ENCODE results near the gene LRP1. TPM values are rescaled to one million over a fixed set of nuclear protein-coding genes. Genes with fewer than 3 reads are reported as not detected.

The LRP1 gene
- total RNA-seq, 1 experiment from 2014 or later, result 0.56 TPM

DNA sequence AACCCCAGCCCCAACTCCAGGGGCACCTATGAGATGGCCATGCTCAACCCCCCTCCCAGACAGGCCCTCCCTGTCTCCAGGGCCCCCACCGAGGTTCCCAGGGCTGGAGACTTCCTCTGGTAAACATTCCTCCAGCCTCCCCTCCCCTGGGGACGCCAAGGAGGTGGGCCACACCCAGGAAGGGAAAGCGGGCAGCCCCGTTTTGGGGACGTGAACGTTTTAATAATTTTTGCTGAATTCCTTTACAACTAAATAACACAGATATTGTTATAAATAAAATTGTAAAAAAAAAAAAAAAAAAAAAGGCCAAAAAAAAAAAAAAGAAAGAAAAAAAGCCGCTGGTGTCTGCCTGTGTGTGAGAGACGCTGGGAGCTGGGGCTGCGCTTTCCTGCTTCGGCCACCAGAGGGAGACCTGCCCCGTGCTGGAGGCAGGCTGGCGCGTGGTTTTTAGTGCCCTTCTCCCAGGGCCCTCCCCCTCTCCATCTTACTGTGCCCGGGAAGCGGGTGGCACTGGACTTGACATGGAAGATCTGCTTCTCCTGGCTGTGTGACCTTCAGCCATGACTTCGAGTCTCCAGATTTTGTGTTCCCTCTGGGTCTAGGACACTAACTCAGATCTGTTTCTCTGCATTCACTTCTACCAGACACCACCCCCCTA, 84.9 kb downstream of the LRP1 start:
- H3K9me2 ChIP-seq (replicated peaks; ENCODE audit: insufficient read depth, low read length), result no peaks in the 10 kb centered on the region
- H3K36me3 ChIP-seq (ENCODE audit: insufficient read depth, low read length), result no peaks in the 10 kb centered on the region
- H4K20me1 ChIP-seq (ENCODE audit: insufficient read depth, low read depth, low read length), result peaks cover 6% of the 10 kb centered on the region; the same call in 1 of the 2 replicates
- peaks cover 59% of the 10 kb centered on the region for H3K4me1 ChIP-seq (ENCODE audit: low read length)
- no peak overlapping the region for H3K27ac ChIP-seq (ENCODE audit: low read length)
- no peaks in the 10 kb centered on the region for H3K79me2 ChIP-seq (ENCODE audit: low read length)
- peak; percentile 92 for DNase-seq
- peak overlapping the region; percentile 29 for H3K4me2 ChIP-seq (ENCODE audit: low read depth, low read length, poor library complexity, severe bottlenecking)
- H3K4me3 ChIP-seq (ENCODE audit: low read length), result no peak overlapping the region
- no peaks in the 10 kb centered on the region for H3K9me3 ChIP-seq (ENCODE audit: low read length)
- no peak overlapping the region for H2AFZ ChIP-seq (ENCODE audit: low read length)
- no peaks in the 10 kb centered on the region; the same call in 1 of the 2 replicates for H3K27me3 ChIP-seq (ENCODE audit: low read length)
- H3K9ac ChIP-seq (ENCODE audit: low read length), result peak overlapping the region; percentile 24; the same call in 1 of the 2 replicates

DNA sequence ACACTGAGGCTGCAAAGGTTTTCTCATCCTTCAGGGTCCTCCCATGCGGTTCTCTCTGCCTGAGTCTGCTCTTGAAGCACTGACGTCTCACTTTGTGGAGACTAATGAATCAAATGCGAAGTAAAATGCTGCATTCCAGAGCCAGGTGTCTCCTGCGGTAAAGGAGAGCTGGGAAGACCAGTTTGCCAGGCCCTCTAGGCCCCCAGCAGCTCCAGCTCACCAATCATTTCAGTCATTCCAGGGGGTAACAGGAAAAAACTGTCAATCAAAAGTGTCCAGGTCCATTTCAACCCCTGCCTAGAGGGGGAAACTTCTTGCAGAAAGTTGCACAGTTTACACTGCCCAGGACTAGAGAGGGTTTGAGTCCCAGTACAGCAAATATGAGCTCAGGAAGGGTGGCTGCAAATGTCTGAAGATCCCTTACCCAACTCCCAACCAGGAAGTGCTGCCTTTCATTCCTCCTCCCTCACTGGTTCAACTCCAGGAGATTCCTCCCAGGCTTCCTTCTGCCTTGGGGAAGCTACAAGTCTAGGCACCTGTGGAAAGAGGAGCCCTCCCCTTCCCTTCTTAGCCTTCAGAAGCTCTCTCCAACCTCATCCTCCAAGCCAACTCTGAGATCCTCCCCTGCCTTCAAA, 85.6 kb downstream of the LRP1 start:
- peaks cover 64% of the 10 kb centered on the region for H3K4me1 ChIP-seq (ENCODE audit: low read length)
- peak overlapping the region; percentile 29 for H3K4me2 ChIP-seq (ENCODE audit: low read depth, low read length, poor library complexity, severe bottlenecking)
- H3K9me2 ChIP-seq (replicated peaks; ENCODE audit: insufficient read depth, low read length), result no peaks in the 10 kb centered on the region
- H2AFZ ChIP-seq (ENCODE audit: low read length), result no peak overlapping the region
- no peak overlapping the region for H3K27ac ChIP-seq (ENCODE audit: low read length)
- DNase-seq, result no peak
- no peaks in the 10 kb centered on the region; the same call in 1 of the 2 replicates for H3K27me3 ChIP-seq (ENCODE audit: low read length)
- peak overlapping the region; percentile 24; the same call in 1 of the 2 replicates for H3K9ac ChIP-seq (ENCODE audit: low read length)
- no peaks in the 10 kb centered on the region for H3K79me2 ChIP-seq (ENCODE audit: low read length)
- peaks cover 10% of the 10 kb centered on the region; the same call in 1 of the 2 replicates for H4K20me1 ChIP-seq (ENCODE audit: insufficient read depth, low read depth, low read length)
- H3K36me3 ChIP-seq (ENCODE audit: insufficient read depth, low read length), result no peaks in the 10 kb centered on the region
- no peak overlapping the region for H3K4me3 ChIP-seq (ENCODE audit: low read length)
- no peaks in the 10 kb centered on the region for H3K9me3 ChIP-seq (ENCODE audit: low read length)

DNA sequence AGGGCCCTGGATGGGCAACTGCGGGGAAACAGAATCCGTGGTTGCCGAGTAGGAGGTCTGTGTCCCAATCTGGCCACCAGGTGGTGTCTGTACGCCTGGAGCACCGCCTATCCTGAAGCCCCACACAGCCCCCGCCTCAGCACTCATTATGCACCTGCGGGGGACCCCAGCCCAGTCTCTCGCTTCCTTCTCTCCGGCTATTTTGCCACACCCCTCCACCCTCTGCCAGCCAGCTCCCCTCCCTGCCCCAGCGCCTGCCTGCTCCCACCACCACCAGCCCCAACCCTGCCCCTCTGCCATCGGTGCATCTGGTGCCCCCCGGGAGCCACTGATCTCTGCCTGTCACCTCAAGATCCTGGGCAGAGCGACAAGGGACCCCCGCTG, 86.1 kb downstream of the LRP1 start:
- no peak overlapping the region for H3K27ac ChIP-seq (ENCODE audit: low read length)
- no peak overlapping the region for H3K4me2 ChIP-seq (ENCODE audit: low read depth, low read length, poor library complexity, severe bottlenecking)
- H3K4me3 ChIP-seq (ENCODE audit: low read length), result no peak overlapping the region
- H3K4me1 ChIP-seq (ENCODE audit: low read length), result peaks cover 64% of the 10 kb centered on the region
- H3K79me2 ChIP-seq (ENCODE audit: low read length), result no peaks in the 10 kb centered on the region
- H3K9me2 ChIP-seq (replicated peaks; ENCODE audit: insufficient read depth, low read length), result no peaks in the 10 kb centered on the region
- H4K20me1 ChIP-seq (ENCODE audit: insufficient read depth, low read depth, low read length), result peaks cover 10% of the 10 kb centered on the region; the same call in 1 of the 2 replicates
- 0 out of 2 replicates have a peak overlapping the region, but pooled peaks have one; percentile 11 for H3K9ac ChIP-seq (ENCODE audit: low read length)
- H3K9me3 ChIP-seq (ENCODE audit: low read length), result no peaks in the 10 kb centered on the region
- H3K27me3 ChIP-seq (ENCODE audit: low read length), result no peaks in the 10 kb centered on the region; the same call in 1 of the 2 replicates
- no peak overlapping the region for H2AFZ ChIP-seq (ENCODE audit: low read length)
- DNase-seq, result peak; percentile 89
- no peaks in the 10 kb centered on the region for H3K36me3 ChIP-seq (ENCODE audit: insufficient read depth, low read length)

DNA sequence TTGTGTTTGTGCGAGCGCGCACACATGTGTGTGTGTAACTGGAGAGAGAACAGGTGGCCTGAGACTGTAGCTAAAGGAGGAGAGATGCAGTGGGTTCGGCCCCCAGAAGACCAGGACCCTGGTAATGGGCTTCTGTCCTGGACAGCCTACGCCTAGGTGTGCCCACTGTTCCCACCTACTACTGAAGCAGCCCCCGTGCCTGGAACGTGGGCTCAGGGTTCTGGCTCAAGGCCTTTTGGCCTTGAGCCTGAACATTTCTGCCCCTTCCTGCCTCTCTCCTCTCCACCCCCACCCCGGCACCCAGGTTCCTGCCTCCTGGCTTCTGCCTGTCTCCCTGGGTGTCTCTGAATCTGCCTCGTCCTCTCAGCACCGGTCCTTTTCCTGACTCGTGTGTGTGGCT, 86.8 kb downstream of the LRP1 start:
- Histone ChIP-seq H4K20me1 (ENCODE audit: insufficient read depth, low read depth, low read length) (peaks cover 10% of the 10 kb centered on the region; the same call in 1 of the 2 replicates), H3K79me2 (ENCODE audit: low read length) (no peaks in the 10 kb centered on the region), H3K4me2 (ENCODE audit: low read depth, low read length, poor library complexity, severe bottlenecking) (no peak overlapping the region), H3K9me3 (ENCODE audit: low read length) (no peaks in the 10 kb centered on the region), H3K9me2 (replicated peaks; ENCODE audit: insufficient read depth, low read length) (no peaks in the 10 kb centered on the region), H3K4me1 (ENCODE audit: low read length) (peaks cover 64% of the 10 kb centered on the region), H3K4me3 (ENCODE audit: low read length) (no peak overlapping the region), H3K36me3 (ENCODE audit: insufficient read depth, low read length) (no peaks in the 10 kb centered on the region), H3K27ac (ENCODE audit: low read length) (no peak overlapping the region), H3K9ac (ENCODE audit: low read length) (no peak overlapping the region), H2AFZ (ENCODE audit: low read length) (no peak overlapping the region), H3K27me3 (ENCODE audit: low read length) (no peaks in the 10 kb centered on the region; the same call in 1 of the 2 replicates)
- no peak for DNase-seq

DNA sequence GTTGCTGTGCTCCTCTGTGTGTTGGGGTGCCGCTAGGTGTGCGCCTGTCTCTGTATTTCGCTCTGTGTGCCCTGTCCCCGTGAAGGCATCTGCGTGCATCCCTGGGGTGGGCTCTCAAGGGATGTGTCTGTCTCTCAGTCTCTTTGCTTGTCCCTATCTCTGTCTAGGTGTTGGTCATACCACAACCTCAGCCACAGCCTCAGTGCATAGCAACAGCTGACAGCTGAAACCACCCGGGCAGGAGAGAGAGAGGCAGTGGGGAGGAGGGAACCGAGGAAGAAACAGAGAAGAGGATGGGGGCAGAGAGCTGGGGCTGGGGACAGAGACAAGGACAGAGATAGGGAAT, 87.4 kb downstream of the LRP1 start:
- no peaks in the 10 kb centered on the region for H3K79me2 ChIP-seq (ENCODE audit: low read length)
- peak overlapping the region; percentile 59; the same call in 1 of the 2 replicates for H3K4me3 ChIP-seq (ENCODE audit: low read length)
- peak overlapping the region; percentile 70 for H3K4me2 ChIP-seq (ENCODE audit: low read depth, low read length, poor library complexity, severe bottlenecking)
- H3K9me3 ChIP-seq (ENCODE audit: low read length), result no peaks in the 10 kb centered on the region
- H3K27ac ChIP-seq (ENCODE audit: low read length), result no peak overlapping the region
- peaks cover 10% of the 10 kb centered on the region; the same call in 1 of the 2 replicates for H4K20me1 ChIP-seq (ENCODE audit: insufficient read depth, low read depth, low read length)
- H2AFZ ChIP-seq (ENCODE audit: low read length), result no peak overlapping the region
- peaks cover 63% of the 10 kb centered on the region for H3K4me1 ChIP-seq (ENCODE audit: low read length)
- peak; percentile 67 for DNase-seq
- peak overlapping the region; percentile 42 for H3K9ac ChIP-seq (ENCODE audit: low read length)
- H3K27me3 ChIP-seq (ENCODE audit: low read length), result no peaks in the 10 kb centered on the region; the same call in 1 of the 2 replicates
- no peaks in the 10 kb centered on the region for H3K36me3 ChIP-seq (ENCODE audit: insufficient read depth, low read length)
- no peaks in the 10 kb centered on the region for H3K9me2 ChIP-seq (replicated peaks; ENCODE audit: insufficient read depth, low read length)

DNA sequence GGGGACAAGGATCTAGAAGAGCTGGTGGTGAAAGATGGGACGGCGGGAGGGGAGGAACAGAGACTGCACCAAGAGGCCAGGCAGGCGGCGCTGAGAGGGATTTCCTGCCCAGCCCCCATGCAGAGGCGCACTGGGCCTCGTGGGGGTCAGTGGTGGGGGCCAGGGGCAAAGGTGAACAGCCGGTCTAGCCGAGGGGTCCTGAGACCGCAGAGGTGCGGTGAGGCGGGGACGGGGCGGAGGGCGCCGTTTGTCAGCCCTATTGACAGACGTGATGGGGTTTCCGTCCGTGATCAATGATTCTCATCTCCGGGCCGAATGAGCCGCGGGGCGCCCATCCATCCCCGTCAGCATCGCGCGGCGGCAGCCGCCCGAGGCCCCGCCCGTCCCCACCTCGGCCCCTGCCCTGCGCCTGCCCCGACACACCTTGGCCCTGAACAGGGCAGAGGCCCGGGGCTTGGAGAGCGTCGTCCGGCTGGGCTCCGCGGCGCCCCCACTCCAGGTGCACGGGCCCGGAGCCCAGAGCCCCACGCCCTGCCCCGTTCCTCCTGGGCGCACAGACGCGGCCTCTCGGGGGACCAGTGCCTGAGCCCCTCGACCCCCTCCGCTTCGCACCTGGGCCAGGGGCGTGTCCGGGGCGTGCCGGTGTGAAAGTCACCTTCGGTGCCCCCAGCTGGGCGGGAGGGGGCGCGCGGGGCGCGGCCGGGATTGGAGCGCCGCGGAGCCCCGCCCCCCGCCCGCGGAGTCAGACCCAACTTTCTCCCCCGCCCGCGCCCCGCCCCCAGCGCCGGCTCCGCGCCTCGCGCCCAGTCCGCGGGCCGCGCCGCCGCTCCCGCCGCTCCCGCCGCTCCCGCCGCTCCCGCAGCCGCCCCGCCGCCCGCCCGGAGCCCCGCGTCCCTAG, 88.0 kb downstream of the LRP1 start, which contains the start of gene NXPH4:
Gene NXPH4 (plus strand): TSS at position 781 of the 898 bp plus-strand sequence. CDS start 176 bp downstream, outside the sequence.
- Histone ChIP-seq H2AFZ (ENCODE audit: low read length) (no peak within 1 kb of the TSS; the same call in 1 of the 2 replicates), H3K79me2 (ENCODE audit: low read length) (no peaks in the 10 kb centered on the region), H3K9me3 (ENCODE audit: low read length) (no peaks in the 10 kb centered on the region), H3K9ac (ENCODE audit: low read length) (peak within 1 kb of the TSS; percentile 65), H4K20me1 (ENCODE audit: insufficient read depth, low read depth, low read length) (peaks cover 10% of the 10 kb centered on the region; the same call in 1 of the 2 replicates), H3K27ac (ENCODE audit: low read length) (no peak within 1 kb of the TSS), H3K4me2 (ENCODE audit: low read depth, low read length, poor library complexity, severe bottlenecking) (peak within 1 kb of the TSS; percentile 94), H3K36me3 (ENCODE audit: insufficient read depth, low read length) (no peaks in the 10 kb centered on the region), H3K27me3 (ENCODE audit: low read length) (no peaks in the 10 kb centered on the region; the same call in 1 of the 2 replicates), H3K4me3 (ENCODE audit: low read length) (peak within 1 kb of the TSS; percentile 70), H3K9me2 (replicated peaks; ENCODE audit: insufficient read depth, low read length) (no peaks in the 10 kb centered on the region), H3K4me1 (ENCODE audit: low read length) (peaks cover 57% of the 10 kb centered on the region)
- DNase-seq, result peak; percentile 80

DNA sequence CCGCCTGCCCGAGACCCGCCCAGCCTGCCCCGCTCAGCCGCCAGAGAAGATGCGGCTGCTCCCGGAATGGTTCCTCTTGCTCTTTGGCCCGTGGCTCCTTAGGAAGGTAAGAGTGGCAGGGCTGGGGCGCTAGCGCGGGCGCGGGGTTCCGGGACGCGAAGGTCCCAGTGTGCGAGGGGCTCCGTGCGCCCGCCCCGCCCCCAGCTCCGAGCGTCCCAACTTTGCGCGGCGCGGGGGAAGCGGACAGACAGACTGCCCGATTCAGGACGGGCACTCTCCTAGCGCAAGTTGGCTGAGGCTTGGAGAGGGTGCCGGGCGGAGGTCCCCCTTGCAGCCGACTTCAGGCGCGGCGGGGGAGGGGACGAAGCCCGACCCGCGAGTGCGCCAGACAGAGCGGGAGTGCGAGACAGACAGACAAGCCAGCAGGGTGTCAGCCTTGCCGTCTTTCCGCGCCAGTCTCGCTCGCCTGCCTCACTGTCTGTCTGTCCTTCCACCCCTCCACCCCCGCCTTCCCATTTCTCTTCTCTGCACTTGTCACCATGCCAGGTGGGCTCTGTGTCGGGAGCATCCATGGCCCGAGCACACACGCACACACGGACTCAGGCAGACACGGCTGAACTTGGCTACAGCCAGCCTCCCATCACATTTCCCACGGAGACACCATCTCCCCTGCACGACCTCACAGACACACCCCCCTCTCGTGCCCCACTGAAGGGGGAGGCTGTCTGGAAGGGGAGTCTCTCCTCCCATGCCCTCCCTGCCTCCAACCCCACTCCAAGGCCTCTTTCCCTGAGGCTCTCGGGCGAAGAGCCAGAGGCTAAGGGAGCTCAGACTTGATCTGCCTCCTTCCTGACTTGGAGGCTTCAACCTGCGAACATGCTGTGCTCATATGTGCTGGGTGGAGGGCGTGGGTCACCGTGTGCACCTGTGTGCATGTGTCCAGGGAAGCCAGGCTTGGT, 88.9 kb downstream of the LRP1 start:
- peaks cover 10% of the 10 kb centered on the region; the same call in 1 of the 2 replicates for H4K20me1 ChIP-seq (ENCODE audit: insufficient read depth, low read depth, low read length)
- peak overlapping the region; percentile 70 for H3K4me3 ChIP-seq (ENCODE audit: low read length)
- H3K27me3 ChIP-seq (ENCODE audit: low read length), result no peaks in the 10 kb centered on the region; the same call in 1 of the 2 replicates
- peak overlapping the region; percentile 94 for H3K4me2 ChIP-seq (ENCODE audit: low read depth, low read length, poor library complexity, severe bottlenecking)
- no peaks in the 10 kb centered on the region for H3K9me2 ChIP-seq (replicated peaks; ENCODE audit: insufficient read depth, low read length)
- peaks cover 52% of the 10 kb centered on the region for H3K4me1 ChIP-seq (ENCODE audit: low read length)
- H3K9me3 ChIP-seq (ENCODE audit: low read length), result no peaks in the 10 kb centered on the region
- H3K36me3 ChIP-seq (ENCODE audit: insufficient read depth, low read length), result no peaks in the 10 kb centered on the region
- H2AFZ ChIP-seq (ENCODE audit: low read length), result no peak overlapping the region
- H3K79me2 ChIP-seq (ENCODE audit: low read length), result no peaks in the 10 kb centered on the region
- no peak overlapping the region for H3K27ac ChIP-seq (ENCODE audit: low read length)
- DNase-seq, result no peak
- H3K9ac ChIP-seq (ENCODE audit: low read length), result peak overlapping the region; percentile 65
